A549 (cell line): ENCODE measurements around the gene IDH3G.

Source experiments
- CTCF ChIP-seq: fragments of >200 bp; sonication (Bioruptor Twin); formaldehyde crosslinking; IDR thresholded peaks from 3 replicates; pipeline ENCODE4 v1.5.1; 2016
- GATA3 ChIP-seq: IDR thresholded peaks from 2 replicates; pipeline ENCODE4 v1.6.1; 2012; ENCODE audit warnings: borderline replicate concordance
- JUN ChIP-seq, 2 experiments: fragments of >200 bp; sonication (Bioruptor Twin); formaldehyde crosslinking; IDR thresholded peaks; 2 replicates in 1 of 2; 3 replicates in 1 of 2; pipeline ENCODE4 v1.6.1; 2016 to 2017
- MAX ChIP-seq: IDR thresholded peaks from 2 replicates; pipeline ENCODE4 v1.6.1; 2012
- POLR2A ChIP-seq: IDR thresholded peaks from 2 replicates; pipeline ENCODE4 v1.6.1; 2012; ENCODE audit warnings: mild to moderate bottlenecking, low read length
- USF2 ChIP-seq: fragments of 450-650 bp; IDR thresholded peaks from 2 replicates; pipeline ENCODE4 v1.6.1; 2014; ENCODE audit warnings: antibody characterized with exemption
- ZSCAN20 ChIP-seq: fragments of 250-450 bp; sonication (Bioruptor Pico); IDR thresholded peaks from 2 replicates; pipeline ENCODE4 v1.8.0; 2022; ENCODE audit warnings: mild to moderate bottlenecking, moderate library complexity

GRCh38 chrX:153813161-153813560 lies 19.0 kb upstream of the IDH3G start:
- TF ChIP-seq CTCF, result no peak
- no peak for TF ChIP-seq JUN (IDR thresholded peaks at IDR 0.05)
- no peak for TF ChIP-seq POLR2A
- TF ChIP-seq USF2, result no peak
- TF ChIP-seq MAX, result no peak
- TF ChIP-seq GATA3, result no peak
- TF ChIP-seq ZSCAN20 (CRISPR knock-in tag), result no peak
